ENCODE measurements around the gene CCL26. TPM values are rescaled to one million over a fixed set of nuclear protein-coding genes. Genes with fewer than 3 reads are reported as not detected.

CCL26 gene
- total and polyA plus RNA-seq, 2 of the 4 experiments (the other 2 are of a cell fraction), result not detected

DNA sequence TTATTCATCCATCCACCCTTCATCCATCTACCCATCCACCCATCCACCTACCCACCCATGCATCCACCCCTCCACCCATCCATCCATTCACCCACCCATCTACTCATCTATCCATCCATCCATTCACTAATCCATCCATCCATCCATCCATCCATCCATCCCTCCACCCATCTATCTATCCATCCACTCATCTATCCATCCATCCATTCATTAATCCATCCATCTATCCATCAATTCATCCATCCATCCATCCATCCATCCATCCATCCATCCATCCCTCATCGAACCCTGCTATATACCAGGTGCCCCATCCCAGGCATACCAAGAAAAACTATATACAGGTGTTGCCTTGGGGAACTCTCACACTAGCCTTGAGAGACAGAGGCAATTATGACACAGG is 48.7 kb upstream of the CCL26 start:
- no CpG with 5 or more reads among the region's 1 CpG for WGBS, 2 experiments (ENCODE audit: extremely low coverage in 2 of 2, insufficient read length in 1 of 2)
- Histone ChIP-seq H4K20me1 (ENCODE audit: insufficient read depth, low read length) (no peaks in the 10 kb centered on the region), H3K14ac (replicated peaks; ENCODE audit: low read depth, low read length) (no peak overlapping the region), H3K9me1 (ENCODE audit: insufficient read depth, low read length) (no peaks in the 10 kb centered on the region), H3K4me2 (ENCODE audit: low read depth, low read length) (no peak overlapping the region), H3K27ac (ENCODE audit: insufficient read depth, low read length) (no peak overlapping the region), H2AFZ (replicated peaks; ENCODE audit: low read length, poor library complexity) (no peak overlapping the region), H2BK120ac (ENCODE audit: low read depth, low read length) (no peak overlapping the region), H3K18ac (ENCODE audit: low read depth, low read length) (no peak overlapping the region), H2AK5ac (ENCODE audit: low read depth, low read length) (no peak overlapping the region), H3K9ac (ENCODE audit: low read depth, low read length) (no peak overlapping the region), H2BK15ac (ENCODE audit: low read depth, low read length) (no peak overlapping the region), H4K91ac (ENCODE audit: insufficient read depth, low read depth, low read length) (no peak overlapping the region), H3K36me3 (ENCODE audit: control insufficient read depth, insufficient read depth, low read length) (no peaks in the 10 kb centered on the region), H3K23ac (ENCODE audit: low read depth, low read length) (no peak overlapping the region), H3K9me3 (ENCODE audit: control insufficient read depth, insufficient read depth, low read length) (no peaks in the 10 kb centered on the region), H2BK5ac (ENCODE audit: low read depth, low read length, poor library complexity, severe bottlenecking) (no peak overlapping the region), H2AK9ac (replicated peaks; ENCODE audit: low read depth, low read length, poor library complexity) (no peak overlapping the region), H3K79me1 (ENCODE audit: low read depth in 1 of 2, low read length in 2 of 2) (no peaks in the 10 kb centered on the region), H3K4ac (ENCODE audit: low read depth, low read length) (no peak overlapping the region), H3K27me3 (ENCODE audit: control insufficient read depth, insufficient read depth, low read length) (peaks cover 21% of the 10 kb centered on the region), H4K5ac (ENCODE audit: low read depth, low read length) (no peak overlapping the region), H2BK20ac (ENCODE audit: low read depth, low read length) (no peak overlapping the region), H3K4me3 (ENCODE audit: insufficient read depth, low read depth, low read length) (no peak overlapping the region), H4K8ac (ENCODE audit: low read depth in 2 of 2, low read length in 2 of 2) (no peak overlapping the region), H3K4me1 (ENCODE audit: control insufficient read depth, insufficient read depth, low read length) (no peaks in the 10 kb centered on the region), H3K56ac (ENCODE audit: extremely low read depth, insufficient read depth, low read length) (no peak overlapping the region)
- dilution Hi-C loops (cut with HindIII; ENCODE audit: low sequenced_read_pairs, unreplicated experiment) (no loop called here), in situ Hi-C loops (cut with MboI; ENCODE audit: low sequenced_read_pairs) (no loop called here), intact Hi-C loops (cut with micrococcal nuclease) (no loop called here)
- ChIA-PET POLR2A (ENCODE audit: unreplicated experiment) (no interaction called here), CTCF (no interaction called here)
- ATAC-seq (ENCODE audit: low read depth) (no peak), DNase-seq (no peak)
- BruUV-seq (replicated peaks), result no TSS peak
- TF ChIP-seq SMC3 (IDR thresholded peaks at IDR 0.05; ENCODE audit: low read depth, low read length), result no peak
- TF ChIP-seq MAZ (IDR thresholded peaks at IDR 0.05; ENCODE audit: borderline replicate concordance, low read depth, low read length), result no peak
- no peak for TF ChIP-seq MXI1 (IDR thresholded peaks at IDR 0.05; ENCODE audit: borderline replicate concordance, low read depth, low read length)
- TF ChIP-seq, protein P1, sequence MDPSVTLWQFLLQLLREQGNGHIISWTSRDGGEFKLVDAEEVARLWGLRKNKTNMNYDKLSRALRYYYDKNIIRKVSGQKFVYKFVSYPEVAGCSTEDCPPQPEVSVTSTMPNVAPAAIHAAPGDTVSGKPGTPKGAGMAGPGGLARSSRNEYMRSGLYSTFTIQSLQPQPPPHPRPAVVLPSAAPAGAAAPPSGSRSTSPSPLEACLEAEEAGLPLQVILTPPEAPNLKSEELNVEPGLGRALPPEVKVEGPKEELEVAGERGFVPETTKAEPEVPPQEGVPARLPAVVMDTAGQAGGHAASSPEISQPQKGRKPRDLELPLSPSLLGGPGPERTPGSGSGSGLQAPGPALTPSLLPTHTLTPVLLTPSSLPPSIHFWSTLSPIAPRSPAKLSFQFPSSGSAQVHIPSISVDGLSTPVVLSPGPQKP (IDR thresholded peaks at IDR 0.05; ENCODE audit: borderline replicate concordance, low read depth, low read length), result no peak
- TF ChIP-seq RFX5 (IDR thresholded peaks at IDR 0.05; ENCODE audit: low read depth, low read length), result no peak
- TF ChIP-seq, protein P2, sequence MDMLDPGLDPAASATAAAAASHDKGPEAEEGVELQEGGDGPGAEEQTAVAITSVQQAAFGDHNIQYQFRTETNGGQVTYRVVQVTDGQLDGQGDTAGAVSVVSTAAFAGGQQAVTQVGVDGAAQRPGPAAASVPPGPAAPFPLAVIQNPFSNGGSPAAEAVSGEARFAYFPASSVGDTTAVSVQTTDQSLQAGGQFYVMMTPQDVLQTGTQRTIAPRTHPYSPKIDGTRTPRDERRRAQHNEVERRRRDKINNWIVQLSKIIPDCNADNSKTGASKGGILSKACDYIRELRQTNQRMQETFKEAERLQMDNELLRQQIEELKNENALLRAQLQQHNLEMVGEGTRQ (IDR thresholded peaks at IDR 0.05; ENCODE audit: low read depth, low read length), result no peak
- TF ChIP-seq, protein P3, sequence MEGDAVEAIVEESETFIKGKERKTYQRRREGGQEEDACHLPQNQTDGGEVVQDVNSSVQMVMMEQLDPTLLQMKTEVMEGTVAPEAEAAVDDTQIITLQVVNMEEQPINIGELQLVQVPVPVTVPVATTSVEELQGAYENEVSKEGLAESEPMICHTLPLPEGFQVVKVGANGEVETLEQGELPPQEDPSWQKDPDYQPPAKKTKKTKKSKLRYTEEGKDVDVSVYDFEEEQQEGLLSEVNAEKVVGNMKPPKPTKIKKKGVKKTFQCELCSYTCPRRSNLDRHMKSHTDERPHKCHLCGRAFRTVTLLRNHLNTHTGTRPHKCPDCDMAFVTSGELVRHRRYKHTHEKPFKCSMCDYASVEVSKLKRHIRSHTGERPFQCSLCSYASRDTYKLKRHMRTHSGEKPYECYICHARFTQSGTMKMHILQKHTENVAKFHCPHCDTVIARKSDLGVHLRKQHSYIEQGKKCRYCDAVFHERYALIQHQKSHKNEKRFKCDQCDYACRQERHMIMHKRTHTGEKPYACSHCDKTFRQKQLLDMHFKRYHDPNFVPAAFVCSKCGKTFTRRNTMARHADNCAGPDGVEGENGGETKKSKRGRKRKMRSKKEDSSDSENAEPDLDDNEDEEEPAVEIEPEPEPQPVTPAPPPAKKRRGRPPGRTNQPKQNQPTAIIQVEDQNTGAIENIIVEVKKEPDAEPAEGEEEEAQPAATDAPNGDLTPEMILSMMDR (conservative IDR thresholded peaks at IDR 0.05; ENCODE audit: low read depth, low read length), result no peak
- TF ChIP-seq CEBPB (IDR thresholded peaks at IDR 0.05; ENCODE audit: low read depth, low read length), result no peak
- no peak for TF ChIP-seq MAFK (IDR thresholded peaks at IDR 0.05; ENCODE audit: low read depth, low read length)
- no peak for TF ChIP-seq RCOR1 (IDR thresholded peaks at IDR 0.05; ENCODE audit: insufficient replicate concordance, low read length)
- no peak for TF ChIP-seq FOS (IDR thresholded peaks at IDR 0.05; ENCODE audit: low read depth, low read length)
- TF ChIP-seq RAD21 (IDR thresholded peaks at IDR 0.05; ENCODE audit: low read length), result no peak
- TF ChIP-seq POLR2A (IDR thresholded peaks at IDR 0.05; ENCODE audit: low read depth, low read length), result no peak
- no peak for TF ChIP-seq BHLHE40 (IDR thresholded peaks at IDR 0.05; ENCODE audit: low read depth, low read length)
- no peak for TF ChIP-seq CHD1 (IDR thresholded peaks at IDR 0.05; ENCODE audit: low read depth, low read length)
- TF ChIP-seq NFE2L2 (IDR thresholded peaks at IDR 0.05; ENCODE audit: low read depth, low read length), result no peak
